Testis (tissue), 2 donors: ENCODE data around the gene ETV7.

Experiments
- CTCF ChIP-seq, 3 experiments: fragments of 450-650 bp in 2 of 3; fragments of 200-600 bp in 1 of 3; sonication (generic) in 1 of 3; IDR thresholded peaks; one replicate each; pipeline ENCODE4 v1.5.1; 2016 to 2019; ENCODE audit warnings: antibody characterized with exemption in 3 of 3, mild to moderate bottlenecking in 2 of 3, moderate library complexity in 1 of 3
- POLR2A ChIP-seq: fragments of 450-650 bp; IDR thresholded peaks from one replicate; pipeline ENCODE4 v1.6.1; 2017; ENCODE audit warnings: antibody characterized with exemption, mild to moderate bottlenecking, moderate library complexity

- no peak for TF ChIP-seq CTCF (IDR thresholded peaks at IDR 0.05)
- TF ChIP-seq POLR2A = no peak
These were observed 27.0 kb upstream of the ETV7 start for GRCh38 chr6:36414481-36414880.
